ENCODE results near the gene BIRC2. TPM values are rescaled to one million over a fixed set of nuclear protein-coding genes. Genes with fewer than 3 reads are reported as not detected.

Gene BIRC2
- total RNA-seq, 1 experiment from 2014 or later, result 53.5 TPM

GRCh38 chr11:102360681-102361080 is 13.7 kb downstream of the BIRC2 start:
- H3K27me3 Mint-ChIP-seq (ENCODE audit: insufficient read depth, unreplicated experiment), result no peaks in the 10 kb centered on the region
- TF ChIP-seq CTCF (IDR thresholded peaks at IDR 0.05; ENCODE audit: insufficient read depth in 1 of 2, low read depth in 1 of 2, low read length in 1 of 2, severe bottlenecking in 1 of 2, unreplicated experiment in 1 of 2), result no peak
- peaks cover 11% of the 10 kb centered on the region for H3K4me1 Mint-ChIP-seq (ENCODE audit: low read depth, unreplicated experiment)
- H3K27ac Mint-ChIP-seq (ENCODE audit: unreplicated experiment), result no peak overlapping the region
- POLR2A ChIA-PET, result no interaction called here
- Histone ChIP-seq H3K4me1 (0 out of 2 replicates have a peak, but pooled peaks cover 4% of the 10 kb centered on the region), H3K27me3 (replicated peaks; ENCODE audit: control insufficient read depth, insufficient read depth, low read length) (no peaks in the 10 kb centered on the region), H3K4me3 (ENCODE audit: low read depth, low read length) (no peak overlapping the region), H3K9me3 (peaks cover 2% of the 10 kb centered on the region; the same call in 1 of the 2 replicates), H3K36me3 (ENCODE audit: control insufficient read depth, insufficient read depth, low read length) (peaks cover 5% of the 10 kb centered on the region)
- H3K9me3 Mint-ChIP-seq (ENCODE audit: unreplicated experiment), result peaks cover 3% of the 10 kb centered on the region
- intact Hi-C loops (cut with micrococcal nuclease; ENCODE audit: unreplicated experiment), result no loop called here
- no TSS peak for BruUV-seq (replicated peaks)
- CTCF ChIA-PET, result no interaction called here
- no peak overlapping the region for H3K4me3 Mint-ChIP-seq (ENCODE audit: unreplicated experiment)
- no peak for DNase-seq
- H3K36me3 Mint-ChIP-seq (ENCODE audit: insufficient read depth, unreplicated experiment), result peaks cover 47% of the 10 kb centered on the region

- H3K36me3 ChIP-seq (ENCODE audit: control insufficient read depth, insufficient read depth, low read length), result peaks cover 6% of the 10 kb centered on the region
- TF ChIP-seq CTCF (IDR thresholded peaks at IDR 0.05; ENCODE audit: insufficient read depth in 1 of 2, low read depth in 1 of 2, low read length in 1 of 2, severe bottlenecking in 1 of 2, unreplicated experiment in 1 of 2), result no peak
- CTCF ChIA-PET, result interaction anchor here (0.6 kb wide), 1 partner anchor 306 kb away, joined by 3 read pairs; no protein-coding TSS in a partner anchor
Observed at GRCh38 chr11:102361086-102362031, 14.3 kb downstream of the BIRC2 start.

GRCh38 chr11:102364991-102365390 is 18.0 kb downstream of the BIRC2 start:
- no peaks in the 10 kb centered on the region for H3K4me1 ChIP-seq
- no TSS peak for BruUV-seq (replicated peaks)
- H3K27me3 ChIP-seq (replicated peaks; ENCODE audit: control insufficient read depth, insufficient read depth, low read length), result no peaks in the 10 kb centered on the region
- no peak overlapping the region for H3K4me3 Mint-ChIP-seq (ENCODE audit: unreplicated experiment)
- no peaks in the 10 kb centered on the region for H3K9me3 Mint-ChIP-seq (ENCODE audit: unreplicated experiment)
- peaks cover 72% of the 10 kb centered on the region for H3K36me3 Mint-ChIP-seq (ENCODE audit: insufficient read depth, unreplicated experiment)
- H3K27ac Mint-ChIP-seq (ENCODE audit: unreplicated experiment), result no peak overlapping the region
- no peak for TF ChIP-seq CTCF (IDR thresholded peaks at IDR 0.05; ENCODE audit: insufficient read depth in 1 of 2, low read depth in 1 of 2, low read length in 1 of 2, severe bottlenecking in 1 of 2, unreplicated experiment in 1 of 2)
- ChIA-PET CTCF (no interaction called here), POLR2A (interaction anchor here (1.0 kb wide), 1 partner anchor 11 kb away, joined by 3 read pairs; no protein-coding TSS in a partner anchor)
- no peaks in the 10 kb centered on the region; the same call in 1 of the 2 replicates for H3K9me3 ChIP-seq
- no peaks in the 10 kb centered on the region for H3K4me1 Mint-ChIP-seq (ENCODE audit: low read depth, unreplicated experiment)
- H3K27me3 Mint-ChIP-seq (ENCODE audit: insufficient read depth, unreplicated experiment), result no peaks in the 10 kb centered on the region
- H3K4me3 ChIP-seq (ENCODE audit: low read depth, low read length), result no peak overlapping the region
- H3K36me3 ChIP-seq (ENCODE audit: control insufficient read depth, insufficient read depth, low read length), result peaks cover 8% of the 10 kb centered on the region
- intact Hi-C loops (cut with micrococcal nuclease; ENCODE audit: unreplicated experiment), result no loop called here
- no peak for DNase-seq

More at GRCh38 chr11:102361086-102362031, 14.3 kb downstream of the BIRC2 start:
- no TSS peak for BruUV-seq (replicated peaks)
- Mint-ChIP-seq H3K27ac (ENCODE audit: unreplicated experiment) (no peak overlapping the region), H3K36me3 (ENCODE audit: insufficient read depth, unreplicated experiment) (peaks cover 54% of the 10 kb centered on the region), H3K4me1 (ENCODE audit: low read depth, unreplicated experiment) (peaks cover 11% of the 10 kb centered on the region), H3K4me3 (ENCODE audit: unreplicated experiment) (no peak overlapping the region), H3K9me3 (ENCODE audit: unreplicated experiment) (no peaks in the 10 kb centered on the region), H3K27me3 (ENCODE audit: insufficient read depth, unreplicated experiment) (no peaks in the 10 kb centered on the region)
- H3K4me3 ChIP-seq (ENCODE audit: low read depth, low read length), result no peak overlapping the region
- H3K4me1 ChIP-seq, result 0 out of 2 replicates have a peak, but pooled peaks cover 4% of the 10 kb centered on the region
- no peaks in the 10 kb centered on the region for H3K27me3 ChIP-seq (replicated peaks; ENCODE audit: control insufficient read depth, insufficient read depth, low read length)
- intact Hi-C loops (cut with micrococcal nuclease; ENCODE audit: unreplicated experiment), result no loop called here
- no peak for DNase-seq
- no peaks in the 10 kb centered on the region for H3K9me3 ChIP-seq
- POLR2A ChIA-PET, result interaction anchor here (0.7 kb wide), 1 partner anchor 11 kb away, joined by 5 read pairs; no protein-coding TSS in a partner anchor

Data from Caco-2 (cell line).